A673 (cell line): ENCODE results near the gene RINT1. TPM values are rescaled to one million over a fixed set of nuclear protein-coding genes. Genes with fewer than 3 reads are reported as not detected.
"Not testable (repeated sequence)": the region's sequence is repeated elsewhere in the genome, so short reads cannot be mapped to it uniquely, and the experiment has no call there.

Experiments
- BruUV-seq: library from RNA; stranded (reverse); fragments of 400-500 nt; replicated peaks from 2 replicates; lab custom pipeline; 2021; lab: Mats Ljungman, UMichigan
- CTCF ChIA-PET: fragments of 300-600 bp; sonication (Branson Sonifier 250); formaldehyde crosslinking; loops from one replicate; lab custom pipeline; 2022; ENCODE audit warnings: antibody characterized with exemption; lab: Charles Lee
- POLR2A ChIA-PET: fragments of 300-600 bp; sonication (Branson Sonifier 250); formaldehyde crosslinking; loops from one replicate; lab custom pipeline; 2022; ENCODE audit warnings: antibody characterized with exemption; ENCODE audit not compliant: low non-redundant PET; lab: Charles Lee
- DNase-seq: peaks from one replicate; pipeline ENCODE4 v3.0.0-alpha.2; 2015; ENCODE audit warnings: low spot score
- H3K27ac ChIP-seq: fragments of 200-600 bp; sonication (generic); 2 replicates; pipeline ENCODE4 v1.5.1; 2016; ENCODE audit warnings: mixed run types, low read depth, mild to moderate bottlenecking, mixed read lengths, antibody characterized with exemption, low read length; ENCODE audit not compliant: poor library complexity, severe bottlenecking
- H3K27me3 ChIP-seq: fragments of 200-600 bp; sonication (generic); replicated peaks from 2 replicates; pipeline ENCODE4 v1.6.1; 2017; ENCODE audit warnings: mixed run types, low read depth, mild to moderate bottlenecking, mixed read lengths, antibody characterized with exemption, low read length; ENCODE audit not compliant: insufficient read depth, poor library complexity
- H3K36me3 ChIP-seq: fragments of 200-600 bp; sonication (generic); 2 replicates; pipeline ENCODE4 v1.6.1; 2016; ENCODE audit warnings: mixed run types, mild to moderate bottlenecking, mixed read lengths, antibody characterized with exemption, low read length; ENCODE audit not compliant: insufficient read depth, poor library complexity, severe bottlenecking
- H3K4me1 ChIP-seq: fragments of 200-600 bp; sonication (generic); 2 replicates; pipeline ENCODE4 v1.6.1; 2017; ENCODE audit warnings: mixed run types, mild to moderate bottlenecking, mixed read lengths, antibody characterized with exemption, low read length; ENCODE audit not compliant: insufficient read depth, poor library complexity, severe bottlenecking
- H3K4me3 ChIP-seq: fragments of 200-600 bp; sonication (generic); 2 replicates; pipeline ENCODE4 v1.5.1; 2016; ENCODE audit warnings: low read depth, mixed run types, mild to moderate bottlenecking, mixed read lengths, low read length; ENCODE audit not compliant: poor library complexity, severe bottlenecking
- H3K9me3 ChIP-seq: fragments of 200-600 bp; sonication (generic); 2 replicates; pipeline ENCODE4 v1.6.1; 2016; ENCODE audit warnings: mixed run types, low read depth, mild to moderate bottlenecking, mixed read lengths, antibody characterized with exemption, low read length; ENCODE audit not compliant: poor library complexity, severe bottlenecking
- EZH2 ChIP-seq: fragments of 200-600 bp; sonication (generic); IDR thresholded peaks from 2 replicates; pipeline ENCODE4 v1.6.1; 2017; ENCODE audit warnings: borderline replicate concordance, low read depth, mild to moderate bottlenecking, mixed read lengths, antibody characterized with exemption, low read length; ENCODE audit not compliant: poor library complexity, severe bottlenecking
- intact Hi-C: fragments of 100-400 bp; cut with micrococcal nuclease; formaldehyde crosslinking; loops from one replicate; pipeline ENCODE4 v1.10.0; 2022; ENCODE audit not compliant: unreplicated experiment
- total RNA-seq: library from RNA; stranded (reverse); gene quantifications from 2 replicates; pipeline ENCODE4 v1.2.3, GENCODE V29; 2021
- TF ChIP-seq, protein P1 (sequence below): fragments of 300-800, 200-600 bp; sonication (generic); conservative IDR thresholded peaks from 2 replicates; pipeline ENCODE4 v1.5.1; 2017; ENCODE audit warnings: low read depth, mild to moderate bottlenecking, antibody characterized with exemption, low read length, moderate library complexity, mixed read lengths

RINT1 gene
- total RNA-seq, 1 experiment from 2014 or later: 34.9 TPM

DNA sequence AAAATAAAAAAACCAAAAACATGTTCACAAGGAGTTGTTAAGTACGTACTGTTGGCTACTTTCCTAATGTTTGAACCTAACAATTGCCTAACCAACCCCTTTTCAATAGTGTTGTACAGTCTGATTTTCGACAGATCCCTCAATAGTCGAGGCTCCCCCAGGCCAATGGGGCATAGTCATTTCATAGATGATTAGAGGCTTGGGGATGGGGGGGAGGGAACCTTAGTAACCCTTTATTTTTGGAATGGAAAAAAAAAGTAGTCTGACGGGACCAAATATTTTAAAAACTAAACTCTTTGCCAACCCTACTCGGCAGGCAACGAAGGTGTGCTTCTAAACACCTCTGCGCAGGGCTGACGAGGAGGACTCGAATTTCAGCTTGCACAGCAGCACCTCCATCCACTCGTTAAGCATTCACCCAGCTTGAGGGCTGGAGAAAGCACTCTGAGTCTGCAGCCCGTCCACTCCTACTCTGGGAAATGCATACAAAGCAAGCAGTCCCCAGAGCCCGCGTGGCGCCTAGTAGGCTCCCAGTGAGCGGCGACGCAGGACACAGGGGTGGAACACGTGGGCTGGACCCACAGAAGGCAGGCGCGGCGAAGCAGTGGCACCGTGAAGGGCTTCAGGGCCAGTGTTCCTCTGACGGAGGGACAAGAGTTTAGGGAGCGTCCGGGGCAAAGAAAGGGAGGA, 10.8 kb upstream of the RINT1 start:
- DNase-seq: peak; percentile 80
- Histone ChIP-seq H3K9me3 (no peaks in the 10 kb centered on the region), H3K27ac (peak overlapping the region; percentile 84), H3K36me3 (peaks cover 7% of the 10 kb centered on the region), H3K4me3 (peak overlapping the region; percentile 78), H3K27me3 (no peaks in the 10 kb centered on the region), H3K4me1 (peaks cover 4% of the 10 kb centered on the region)
- BruUV-seq: no TSS peak
- intact Hi-C loops: no loop called here
- CTCF ChIA-PET: interaction anchor here (0.6 kb wide), 1 partner anchor 644 kb away, joined by 4 read pairs; no protein-coding TSS in a partner anchor
- TF ChIP-seq, protein P1, sequence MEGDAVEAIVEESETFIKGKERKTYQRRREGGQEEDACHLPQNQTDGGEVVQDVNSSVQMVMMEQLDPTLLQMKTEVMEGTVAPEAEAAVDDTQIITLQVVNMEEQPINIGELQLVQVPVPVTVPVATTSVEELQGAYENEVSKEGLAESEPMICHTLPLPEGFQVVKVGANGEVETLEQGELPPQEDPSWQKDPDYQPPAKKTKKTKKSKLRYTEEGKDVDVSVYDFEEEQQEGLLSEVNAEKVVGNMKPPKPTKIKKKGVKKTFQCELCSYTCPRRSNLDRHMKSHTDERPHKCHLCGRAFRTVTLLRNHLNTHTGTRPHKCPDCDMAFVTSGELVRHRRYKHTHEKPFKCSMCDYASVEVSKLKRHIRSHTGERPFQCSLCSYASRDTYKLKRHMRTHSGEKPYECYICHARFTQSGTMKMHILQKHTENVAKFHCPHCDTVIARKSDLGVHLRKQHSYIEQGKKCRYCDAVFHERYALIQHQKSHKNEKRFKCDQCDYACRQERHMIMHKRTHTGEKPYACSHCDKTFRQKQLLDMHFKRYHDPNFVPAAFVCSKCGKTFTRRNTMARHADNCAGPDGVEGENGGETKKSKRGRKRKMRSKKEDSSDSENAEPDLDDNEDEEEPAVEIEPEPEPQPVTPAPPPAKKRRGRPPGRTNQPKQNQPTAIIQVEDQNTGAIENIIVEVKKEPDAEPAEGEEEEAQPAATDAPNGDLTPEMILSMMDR: no peak
- TF ChIP-seq EZH2: no peak
- POLR2A ChIA-PET: no interaction called here

DNA sequence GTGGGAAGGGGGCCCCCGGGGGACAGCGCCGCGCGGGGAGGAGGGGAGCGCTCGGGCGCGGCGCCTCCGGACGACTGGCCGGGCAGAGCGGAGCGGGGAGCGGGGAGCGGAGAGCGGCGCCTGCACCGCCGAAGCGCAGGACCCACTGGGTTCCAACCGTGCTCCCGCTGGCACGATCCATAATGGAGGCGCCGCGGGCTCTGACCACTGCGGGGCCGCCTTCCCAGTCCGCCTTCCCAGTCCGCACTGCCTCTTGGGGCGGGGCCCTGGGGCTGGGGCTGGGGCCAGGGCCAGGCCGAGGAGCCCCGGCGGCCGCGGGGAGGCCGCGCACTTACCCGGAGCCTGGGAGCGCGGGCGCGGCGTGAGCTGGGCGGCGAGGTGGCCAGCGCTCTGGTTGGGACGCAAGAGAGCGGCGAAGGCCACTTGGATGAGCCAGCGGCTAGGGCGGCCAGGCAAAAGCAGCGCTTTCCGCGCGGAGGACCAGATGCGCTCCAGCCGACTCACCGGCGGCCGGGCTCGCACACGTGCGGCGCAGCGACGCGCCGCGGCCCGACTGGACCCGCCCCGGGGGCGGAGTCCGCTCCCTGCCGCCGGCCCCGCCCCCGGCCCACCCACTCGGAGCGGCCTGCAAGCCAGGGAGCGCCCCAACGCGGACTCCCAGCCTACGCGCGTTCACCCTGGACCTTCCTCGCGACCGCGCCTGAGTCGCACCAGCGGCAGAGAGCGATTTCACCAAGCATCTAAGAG, 10.1 kb upstream of the RINT1 start, which contains the start of gene PUS7:
Gene PUS7 (minus strand): TSS at position 555 of the 747 bp plus-strand sequence. CDS start 13,759 bp downstream, outside the sequence.
- peaks cover 4% of the 10 kb centered on the region for H3K4me1 ChIP-seq
- POLR2A ChIA-PET: interaction anchor here (0.6 kb wide), 1 partner anchor 11 kb away, joined by 15 read pairs; no protein-coding TSS in a partner anchor
- TF ChIP-seq EZH2: no peak
- TF ChIP-seq, protein P1: no peak
- H3K9me3 ChIP-seq: no peaks in the 10 kb centered on the region
- no peaks in the 10 kb centered on the region for H3K27me3 ChIP-seq
- DNase-seq: peak; percentile 93
- H3K4me3 ChIP-seq: peak within 1 kb of the TSS; percentile 78
- intact Hi-C loops: no loop called here
- CTCF ChIA-PET: interaction anchor here (0.6 kb wide), 1 partner anchor 643 kb away, joined by 4 read pairs; no protein-coding TSS in a partner anchor
- peak within 1 kb of the TSS; percentile 84 for H3K27ac ChIP-seq
- H3K36me3 ChIP-seq: peaks cover 3% of the 10 kb centered on the region
- no TSS peak for BruUV-seq

DNA sequence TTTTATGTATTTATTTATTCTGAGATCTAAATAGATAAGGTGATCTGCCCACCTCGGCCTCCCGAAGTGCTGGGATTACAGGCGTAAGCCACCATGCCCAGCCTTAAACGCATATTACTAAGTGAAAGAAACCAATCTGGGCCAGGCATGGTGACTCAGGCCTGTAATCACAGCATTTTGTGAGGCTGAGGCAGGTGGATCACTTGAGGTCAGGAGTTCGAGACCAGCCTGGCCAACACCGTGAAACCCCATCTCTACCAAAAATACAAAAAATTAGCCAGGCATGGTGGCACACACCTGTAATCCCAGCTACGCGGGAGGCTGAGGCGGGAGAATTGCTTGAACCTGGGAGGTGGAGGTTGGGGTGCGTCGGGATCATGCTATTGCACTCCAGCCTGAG, 7.6 kb upstream of the RINT1 start:
- H3K9me3 ChIP-seq, POLR2A ChIA-PET, H3K36me3 ChIP-seq, DNase-seq, H3K4me3 ChIP-seq, intact Hi-C loops, BruUV-seq, H3K27me3 ChIP-seq, H3K27ac ChIP-seq, H3K4me1 ChIP-seq: not testable (repeated sequence)
- CTCF ChIA-PET: interaction anchor here (0.6 kb wide), 1 partner anchor 55 kb away, joined by 3 read pairs; no protein-coding TSS in a partner anchor
